Measurements from ENCODE around the gene CRACR2B. TPM values are rescaled to one million over a fixed set of nuclear protein-coding genes. Genes with fewer than 3 reads are reported as not detected.
A peak's percentile ranks its signal among the peaks of the same experiment; 100 is the strongest.

The CRACR2B gene
- total and polyA plus RNA-seq, 2 of the 13 experiments (the other 11 are each of a cell fraction or from before 2014, with no cell fraction given), result 14.9 to 21.0 TPM

GRCh38 chr11:796565-797295 is 31.0 kb upstream of the CRACR2B start:
- WGBS (ENCODE audit: low lambda C conversion rate), result 0% methylated on average over 8 of the region's 18 CpGs
- ATAC-seq, result peak; percentile 30
- no peak for TF ChIP-seq ZNF274 (CRISPR knock-in tag; IDR thresholded peaks at IDR 0.05)
- TF ChIP-seq ZNF547 (CRISPR knock-in tag; IDR thresholded peaks at IDR 0.05), result no peak
- TF ChIP-seq HNRNPLL (IDR thresholded peaks at IDR 0.05; ENCODE audit: low read depth, low read length, poor library complexity, severe bottlenecking), result no peak
- no peak for TF ChIP-seq ZNF414 (CRISPR knock-in tag; IDR thresholded peaks at IDR 0.05)
- TF ChIP-seq ZNF710 (CRISPR knock-in tag; IDR thresholded peaks at IDR 0.05; ENCODE audit: borderline replicate concordance), result peak; percentile 77
- no peak for TF ChIP-seq ZFP91 (CRISPR knock-in tag; IDR thresholded peaks at IDR 0.05; ENCODE audit: borderline replicate concordance)
- TF ChIP-seq ZNF138 (CRISPR knock-in tag; IDR thresholded peaks at IDR 0.05; ENCODE audit: low read depth), result no peak
- peak; percentile 16; the same call in 1 of the 2 replicates for TF ChIP-seq ZNF275 (CRISPR knock-in tag; IDR thresholded peaks at IDR 0.05; ENCODE audit: borderline replicate concordance)
- TF ChIP-seq ZNF75D (CRISPR knock-in tag; IDR thresholded peaks at IDR 0.05; ENCODE audit: borderline replicate concordance), result no peak
- no peak for TF ChIP-seq AKNA (CRISPR knock-in tag; IDR thresholded peaks at IDR 0.05; ENCODE audit: borderline replicate concordance)
- TF ChIP-seq KDM5B (CRISPR knock-in tag; IDR thresholded peaks at IDR 0.05; ENCODE audit: borderline replicate concordance), result 0 out of 2 replicates have a peak, but pooled peaks have one; percentile 60

More at GRCh38 chr11:796565-797295, 31.0 kb upstream of the CRACR2B start:
- no peak for FAIRE-seq
- Histone ChIP-seq H3K27me3 (ENCODE audit: control insufficient read depth in 1 of 2, insufficient read depth in 2 of 2, low read length in 2 of 2) (no peaks in the 10 kb centered on the region; a peak in 1 of 5 replicates), H4K20me1 (ENCODE audit: insufficient read depth, low read length) (no peaks in the 10 kb centered on the region), H3K9ac (ENCODE audit: insufficient read depth, low read depth, low read length) (peak overlapping the region; percentile 82), H2AFZ (ENCODE audit: low read length) (no peak overlapping the region), H3K4me1 (ENCODE audit: insufficient read depth, low read length) (no peaks in the 10 kb centered on the region), H3K9me3 (ENCODE audit: low read length) (no peaks in the 10 kb centered on the region), H3K4me2 (ENCODE audit: low read depth, low read length) (peak overlapping the region; percentile 100), H3K27ac (ENCODE audit: extremely low read length, insufficient read depth, low read length) (peak overlapping the region; percentile 80), H3K4me3 (replicated peaks in 1 of 3; ENCODE audit: insufficient read depth in 1 of 3, low read depth in 2 of 3, low read length in 3 of 3) (peak overlapping the region; percentile 70 to 97 (median 94)), H3K79me2 (ENCODE audit: insufficient read depth, low read length) (peaks cover 4% of the 10 kb centered on the region), H3K36me3 (replicated peaks in 1 of 2; ENCODE audit: control insufficient read depth in 1 of 2, insufficient read depth in 2 of 2, low read length in 2 of 2) (peaks cover 1 to 4% of the 10 kb centered on the region in 2 experiments; a peak in 1 of 5 replicates)
- POLR2A ChIA-PET, result interaction anchor here (0.6 to 5.3 kb wide), 17 partner anchors 9 to 261 kb away, joined by 3 to 44 read pairs (median 4); partner anchors contain the start of genes DEAF1, GATD1, PHRF1 and PIDD1
- no TSS peak for BruUV-seq (replicated peaks)
- intact Hi-C loops (cut with micrococcal nuclease; ENCODE audit: unreplicated experiment) (no loop called here), in situ Hi-C loops (cut with HindIII; ENCODE audit: extremely low pct_ligation_motif_present, low pct_unique_long_range_greater_than_20kb) (no loop called here)
- CTCF ChIA-PET (ENCODE audit: low intra/inter-chr PET ratio, low total read pairs), result no interaction called here
- DNase-seq (ENCODE audit: low spot score), result peak; percentile 30

Data from HepG2 (cell line).